Activated CD4-positive, alpha-beta T cell treated with anti-CD3 and anti-CD28 coated beads, Interleukin-2, amount 10 ng/mL, durations not matched to agents 7 days and 5 days (primary cell): ENCODE data around the gene NARS2. TPM values are rescaled to one million over a fixed set of nuclear protein-coding genes. Genes with fewer than 3 reads are reported as not detected.

Experiments
- CTCF ChIA-PET: fragments of 350-600 bp; sonication (Branson Sonifier 250); formaldehyde crosslinking; loops from one replicate; lab custom pipeline; 2021; ENCODE audit warnings: antibody characterized with exemption; lab: Charles Lee
- POLR2A ChIA-PET: fragments of 350-600 bp; sonication (Branson Sonifier 250); formaldehyde crosslinking; loops from one replicate; lab custom pipeline; 2021; ENCODE audit warnings: antibody characterized with exemption; lab: Charles Lee
- DNase-seq: peaks from one replicate; pipeline ENCODE4 v3.0.0-alpha.2; 2020
- H3K27ac Mint-ChIP-seq: one replicate; pipeline ENCODE4 v1.8.0; 2021; ENCODE audit warnings: mild to moderate bottlenecking, moderate library complexity, mixed read lengths
- H3K27me3 Mint-ChIP-seq: one replicate; pipeline ENCODE4 v1.8.0; 2021; ENCODE audit warnings: mixed read lengths
- H3K36me3 Mint-ChIP-seq: one replicate; pipeline ENCODE4 v1.8.0; 2021; ENCODE audit warnings: low read depth, mixed read lengths
- H3K4me1 Mint-ChIP-seq: one replicate; pipeline ENCODE4 v1.8.0; 2021; ENCODE audit warnings: mixed read lengths
- H3K4me3 Mint-ChIP-seq: one replicate; pipeline ENCODE4 v1.8.0; 2021; ENCODE audit warnings: mild to moderate bottlenecking, moderate library complexity, mixed read lengths
- H3K9me3 Mint-ChIP-seq: one replicate; pipeline ENCODE4 v1.8.0; 2021; ENCODE audit warnings: mixed read lengths
- total RNA-seq, 2 experiments: library from RNA; stranded (reverse); gene quantifications; one replicate each; pipeline ENCODE4 v1.2.3, GENCODE V29; 2021

The NARS2 gene
- total RNA-seq, 2 experiments from 2014 or later = 13.2 to 14.3 TPM

GRCh38 chr11:78406568-78407196, 168.0 kb downstream of the NARS2 start:
- no peak for DNase-seq
- no peak overlapping the region for H3K27ac Mint-ChIP-seq

GRCh38 chr11:78405805-78406204, 168.9 kb downstream of the NARS2 start:
- no peak for DNase-seq
- ChIA-PET POLR2A (no interaction called here), CTCF (interaction anchor here (0.9 to 2.3 kb wide), 3 partner anchors 11 to 76 kb away, joined by 3 to 5 read pairs (median 4); no protein-coding TSS in a partner anchor)
- Mint-ChIP-seq H3K27me3 (no peaks in the 10 kb centered on the region), H3K4me3 (no peak overlapping the region), H3K36me3 (peaks cover 33% of the 10 kb centered on the region), H3K27ac (no peak overlapping the region), H3K4me1 (peaks cover 12% of the 10 kb centered on the region), H3K9me3 (peaks cover 20% of the 10 kb centered on the region)

More at GRCh38 chr11:78406568-78407196, 168.0 kb downstream of the NARS2 start:
- no peak overlapping the region for H3K4me3 Mint-ChIP-seq
- H3K4me1 Mint-ChIP-seq = peaks cover 12% of the 10 kb centered on the region
- H3K27me3 Mint-ChIP-seq = no peaks in the 10 kb centered on the region
- H3K9me3 Mint-ChIP-seq = peaks cover 20% of the 10 kb centered on the region
- POLR2A ChIA-PET = no interaction called here
- CTCF ChIA-PET = interaction anchor here (0.5 to 2.3 kb wide), 2 partner anchors 14 to 64 kb away, joined by 4 to 5 read pairs; no protein-coding TSS in a partner anchor
- H3K36me3 Mint-ChIP-seq = peaks cover 36% of the 10 kb centered on the region

- H3K36me3 Mint-ChIP-seq = peaks cover 27% of the 10 kb centered on the region
- no peak overlapping the region for H3K4me3 Mint-ChIP-seq
- peaks cover 12% of the 10 kb centered on the region for H3K4me1 Mint-ChIP-seq
- H3K27ac Mint-ChIP-seq = no peak overlapping the region
- ChIA-PET POLR2A (no interaction called here), CTCF (interaction anchor here (0.6 to 1.6 kb wide), 5 partner anchors 13 to 161 kb away, joined by 3 read pairs; no protein-coding TSS in a partner anchor)
- no peaks in the 10 kb centered on the region for H3K27me3 Mint-ChIP-seq
- no peak for DNase-seq
- peaks cover 13% of the 10 kb centered on the region for H3K9me3 Mint-ChIP-seq
Observed at GRCh38 chr11:78403781-78404180, 170.9 kb downstream of the NARS2 start.

DNA sequence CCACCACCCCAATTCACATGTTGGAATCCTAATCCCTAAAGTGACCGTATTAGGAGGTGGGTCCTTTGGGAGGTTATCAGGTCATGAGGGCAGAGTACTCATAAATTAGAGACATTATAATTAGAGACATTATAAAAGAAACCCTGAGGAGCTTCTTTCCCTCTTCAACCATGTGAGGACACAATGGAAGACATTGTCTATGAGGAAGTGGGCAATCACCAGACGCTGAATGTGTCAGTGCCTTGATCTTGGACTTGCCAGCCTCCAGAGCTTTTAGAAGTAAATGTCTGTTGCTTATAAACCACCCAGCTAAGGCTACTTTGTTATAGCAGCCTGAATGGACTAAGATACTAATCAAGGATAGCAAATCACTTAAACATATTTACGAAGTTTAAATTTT, 171.8 kb downstream of the NARS2 start:
- peaks cover 15% of the 10 kb centered on the region for H3K4me1 Mint-ChIP-seq
- no peak overlapping the region for H3K4me3 Mint-ChIP-seq
- POLR2A ChIA-PET = no interaction called here
- peaks cover 21% of the 10 kb centered on the region for H3K36me3 Mint-ChIP-seq
- DNase-seq = no peak
- no peaks in the 10 kb centered on the region for H3K27me3 Mint-ChIP-seq
- peaks cover 7% of the 10 kb centered on the region for H3K9me3 Mint-ChIP-seq
- H3K27ac Mint-ChIP-seq = no peak overlapping the region
- CTCF ChIA-PET = interaction anchor here (0.9 to 1.6 kb wide), 3 partner anchors 13 to 162 kb away, joined by 3 read pairs; no protein-coding TSS in a partner anchor

DNA sequence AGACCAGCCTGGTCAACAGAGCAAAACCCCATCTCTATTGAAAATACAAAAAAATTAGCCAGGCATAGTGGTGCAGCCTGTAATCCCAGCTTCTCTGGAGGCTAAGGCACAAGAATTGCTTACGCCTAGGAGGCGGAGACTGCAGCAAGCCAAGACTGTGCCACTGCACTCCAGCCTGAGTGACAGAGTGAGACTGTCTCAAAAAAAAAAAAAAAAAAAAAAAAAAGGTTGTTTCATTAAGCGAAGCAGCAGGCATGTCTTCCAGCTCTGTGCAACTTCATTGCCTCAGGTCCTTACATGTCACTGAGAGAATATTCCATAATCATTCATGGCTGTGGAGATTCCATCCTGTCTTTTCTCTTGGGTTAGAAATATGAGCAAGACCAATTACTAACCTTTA, 174.0 kb downstream of the NARS2 start:
- H3K4me3 Mint-ChIP-seq = no peak overlapping the region
- POLR2A ChIA-PET = no interaction called here
- H3K36me3 Mint-ChIP-seq = peaks cover 6% of the 10 kb centered on the region
- peaks cover 2% of the 10 kb centered on the region for H3K9me3 Mint-ChIP-seq
- H3K27ac Mint-ChIP-seq = no peak overlapping the region
- CTCF ChIA-PET = interaction anchor here (0.6 to 1.3 kb wide), 5 partner anchors 16 to 1341 kb away, joined by 3 to 4 read pairs (median 4); no protein-coding TSS in a partner anchor
- peaks cover 16% of the 10 kb centered on the region for H3K4me1 Mint-ChIP-seq
- DNase-seq = no peak
- H3K27me3 Mint-ChIP-seq = no peaks in the 10 kb centered on the region

- Mint-ChIP-seq H3K4me1 (peaks cover 20% of the 10 kb centered on the region), H3K36me3 (peaks cover 4% of the 10 kb centered on the region), H3K9me3 (peaks cover 2% of the 10 kb centered on the region), H3K4me3 (no peak overlapping the region), H3K27ac (no peak overlapping the region), H3K27me3 (no peaks in the 10 kb centered on the region)
- no peak for DNase-seq
- ChIA-PET POLR2A (no interaction called here), CTCF (interaction anchor here (0.8 to 1.3 kb wide), 2 partner anchors 17 to 108 kb away, joined by 3 to 4 read pairs; no protein-coding TSS in a partner anchor)
Observed at GRCh38 chr11:78400116-78400515, 174.5 kb downstream of the NARS2 start.

- H3K9me3 Mint-ChIP-seq = no peaks in the 10 kb centered on the region
- H3K4me3 Mint-ChIP-seq = no peak overlapping the region
- no peak overlapping the region for H3K27ac Mint-ChIP-seq
- ChIA-PET POLR2A (no interaction called here), CTCF (interaction anchor here (0.6 to 1.5 kb wide), 5 partner anchors 11 to 172 kb away, joined by 3 to 4 read pairs (median 3); no protein-coding TSS in a partner anchor)
- no peaks in the 10 kb centered on the region for H3K27me3 Mint-ChIP-seq
- peaks cover 8% of the 10 kb centered on the region for H3K36me3 Mint-ChIP-seq
- no peak for DNase-seq
- peaks cover 20% of the 10 kb centered on the region for H3K4me1 Mint-ChIP-seq
Observed at GRCh38 chr11:78399136-78399535, 175.5 kb downstream of the NARS2 start.

GRCh38 chr11:78398715-78399114, 175.9 kb downstream of the NARS2 start:
- ChIA-PET CTCF (interaction anchor here (0.6 to 1.5 kb wide), 5 partner anchors 11 to 171 kb away, joined by 3 to 4 read pairs (median 3); no protein-coding TSS in a partner anchor), POLR2A (no interaction called here)
- peaks cover 9% of the 10 kb centered on the region for H3K36me3 Mint-ChIP-seq
- no peak overlapping the region for H3K4me3 Mint-ChIP-seq
- H3K9me3 Mint-ChIP-seq = no peaks in the 10 kb centered on the region
- H3K27ac Mint-ChIP-seq = no peak overlapping the region
- peaks cover 21% of the 10 kb centered on the region for H3K4me1 Mint-ChIP-seq
- H3K27me3 Mint-ChIP-seq = no peaks in the 10 kb centered on the region
- no peak for DNase-seq

GRCh38 chr11:78397398-78397797, 177.3 kb downstream of the NARS2 start:
- Mint-ChIP-seq H3K9me3 (no peaks in the 10 kb centered on the region), H3K27me3 (no peaks in the 10 kb centered on the region), H3K4me3 (no peak overlapping the region), H3K36me3 (peaks cover 9% of the 10 kb centered on the region), H3K4me1 (peaks cover 31% of the 10 kb centered on the region), H3K27ac (no peak overlapping the region)
- peak; percentile 26 for DNase-seq
- CTCF ChIA-PET = interaction anchor here (0.7 to 1.2 kb wide), 7 partner anchors 12 to 176 kb away, joined by 3 read pairs; no protein-coding TSS in a partner anchor
- POLR2A ChIA-PET = no interaction called here

DNA sequence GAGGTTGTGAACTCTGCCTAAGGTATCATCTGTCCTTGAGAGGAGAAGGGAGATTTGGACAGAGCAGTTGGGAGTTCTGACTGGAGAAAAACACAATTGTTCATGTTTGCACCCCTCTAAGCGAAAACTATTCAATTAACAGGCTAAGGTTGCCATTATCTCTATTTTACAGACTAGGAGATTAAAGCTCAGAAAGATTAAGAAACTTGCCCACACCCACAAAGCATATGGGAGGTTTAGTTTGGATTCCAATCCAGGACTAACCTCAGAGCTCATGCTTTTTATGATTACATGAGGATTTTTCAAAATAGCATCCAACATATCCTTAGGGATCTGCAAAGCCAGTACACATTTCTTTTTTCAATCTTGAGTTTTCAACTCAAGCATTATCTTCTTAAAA, 179.1 kb downstream of the NARS2 start:
- CTCF ChIA-PET = interaction anchor here (0.6 to 1.4 kb wide), 4 partner anchors 13 to 151 kb away, joined by 3 to 5 read pairs (median 3); no protein-coding TSS in a partner anchor
- no peak for DNase-seq
- POLR2A ChIA-PET = no interaction called here
- Mint-ChIP-seq H3K36me3 (peaks cover 5% of the 10 kb centered on the region), H3K4me1 (peaks cover 33% of the 10 kb centered on the region), H3K27ac (no peak overlapping the region), H3K27me3 (no peaks in the 10 kb centered on the region), H3K4me3 (no peak overlapping the region), H3K9me3 (peaks cover 4% of the 10 kb centered on the region)

- no peak overlapping the region for H3K4me3 Mint-ChIP-seq
- POLR2A ChIA-PET = no interaction called here
- peaks cover 10% of the 10 kb centered on the region for H3K36me3 Mint-ChIP-seq
- no peak overlapping the region for H3K27ac Mint-ChIP-seq
- CTCF ChIA-PET = no interaction called here
- no peaks in the 10 kb centered on the region for H3K27me3 Mint-ChIP-seq
- peaks cover 30% of the 10 kb centered on the region for H3K4me1 Mint-ChIP-seq
- H3K9me3 Mint-ChIP-seq = peaks cover 7% of the 10 kb centered on the region
- DNase-seq = no peak
Observed at GRCh38 chr11:78392854-78393253, 181.8 kb downstream of the NARS2 start.

GRCh38 chr11:78391424-78391823, 183.2 kb downstream of the NARS2 start:
- H3K9me3 Mint-ChIP-seq = peaks cover 13% of the 10 kb centered on the region
- peaks cover 18% of the 10 kb centered on the region for H3K4me1 Mint-ChIP-seq
- no peak for DNase-seq
- H3K4me3 Mint-ChIP-seq = no peak overlapping the region
- no peak overlapping the region for H3K27ac Mint-ChIP-seq
- H3K27me3 Mint-ChIP-seq = no peaks in the 10 kb centered on the region
- ChIA-PET CTCF (no interaction called here), POLR2A (no interaction called here)
- H3K36me3 Mint-ChIP-seq = peaks cover 17% of the 10 kb centered on the region

DNA sequence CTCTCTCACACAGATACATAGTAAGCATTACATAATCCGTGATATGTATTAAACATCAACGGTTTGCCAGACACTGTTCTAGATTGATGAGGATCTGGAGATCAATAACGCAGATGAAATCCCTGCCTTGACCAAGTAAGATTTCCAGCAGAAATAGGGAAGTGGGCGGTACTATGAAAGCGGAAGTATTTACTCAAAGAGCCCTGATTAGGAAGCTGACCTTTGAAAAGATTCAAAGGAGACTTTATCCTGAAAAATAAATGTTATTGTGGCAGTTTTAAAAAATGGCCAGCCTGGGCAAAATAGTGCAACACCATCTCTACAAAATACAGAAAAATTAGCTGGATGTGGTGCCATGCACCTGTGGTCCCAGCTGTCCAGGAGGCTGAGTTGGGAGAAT, 183.9 kb downstream of the NARS2 start:
- DNase-seq = no peak
- peaks cover 23% of the 10 kb centered on the region for H3K36me3 Mint-ChIP-seq
- H3K4me1 Mint-ChIP-seq = peaks cover 17% of the 10 kb centered on the region
- CTCF ChIA-PET = interaction anchor here (1.6 kb wide), 1 partner anchor 173 kb away, joined by 5 read pairs; no protein-coding TSS in a partner anchor
- no peaks in the 10 kb centered on the region for H3K27me3 Mint-ChIP-seq
- no peak overlapping the region for H3K4me3 Mint-ChIP-seq
- POLR2A ChIA-PET = no interaction called here
- peaks cover 20% of the 10 kb centered on the region for H3K9me3 Mint-ChIP-seq
- no peak overlapping the region for H3K27ac Mint-ChIP-seq
